H1 (cell line): ENCODE measurements around the gene KCNH5. TPM values are rescaled to one million over a fixed set of nuclear protein-coding genes. Genes with fewer than 3 reads are reported as not detected.

Experiments
- CTCF ChIA-PET: fragments of 300-600 bp; sonication (Branson Sonifier 250); formaldehyde crosslinking; loops from one replicate; lab custom pipeline; 2021; ENCODE audit not compliant: partially characterized antibody; lab: Charles Lee
- POLR2A ChIA-PET: fragments of 300-600 bp; sonication (Branson Sonifier 250); formaldehyde crosslinking; loops from one replicate; lab custom pipeline; 2021; ENCODE audit warnings: inconsistent platforms; ENCODE audit not compliant: partially characterized antibody; lab: Charles Lee
- DNase-seq, 2 experiments: peaks; one replicate each; pipeline versions ENCODE4 v3.0.0 to v3.0.0-alpha.2; 2010 to 2022; ENCODE audit warnings: low spot score in 2 of 2, low read depth in 1 of 2, mixed read lengths in 1 of 2
- FAIRE-seq: peaks from 2 replicates; lab custom pipeline; 2011; peaks lifted over from hg19 to GRCh38; lab: Jason Lieb, UNC
- H2AFZ ChIP-seq: 2 replicates; pipeline ENCODE4 v1.8.1; 2012; ENCODE audit warnings: low read length, inconsistent platforms
- H2AK5ac ChIP-seq: 2 replicates; pipeline ENCODE4 v1.6.1; 2013; ENCODE audit warnings: low read depth, low read length
- H2BK120ac ChIP-seq: replicated peaks from 2 replicates; pipeline ENCODE3; 2013; ENCODE audit warnings: low read depth, low read length, inconsistent platforms
- H2BK12ac ChIP-seq: 2 replicates; pipeline ENCODE4 v1.6.1; 2013; ENCODE audit warnings: low read depth, low read length
- H2BK15ac ChIP-seq: 2 replicates; pipeline ENCODE4 v1.6.1; 2013; ENCODE audit warnings: low read length
- H2BK20ac ChIP-seq: 2 replicates; pipeline ENCODE4 v1.6.1; 2013; ENCODE audit warnings: low read length
- H2BK5ac ChIP-seq: 2 replicates; pipeline ENCODE4 v1.6.1; 2013; ENCODE audit warnings: low read depth, low read length
- H3K14ac ChIP-seq: 2 replicates; pipeline ENCODE4 v1.6.1; 2013; ENCODE audit warnings: inconsistent platforms; ENCODE audit not compliant: insufficient read length
- H3K18ac ChIP-seq: 2 replicates; pipeline ENCODE4 v1.6.1; 2013; ENCODE audit warnings: low read length; ENCODE audit errors: extremely low read depth
- H3K23ac ChIP-seq: 2 replicates; pipeline ENCODE4 v1.6.1; 2013; ENCODE audit warnings: inconsistent platforms; ENCODE audit not compliant: insufficient read length
- H3K23me2 ChIP-seq: 2 replicates; pipeline ENCODE4 v1.6.1; 2013; ENCODE audit warnings: low read depth, low read length
- H3K27ac ChIP-seq: 2 replicates; pipeline ENCODE4 v1.6.1; 2011; ENCODE audit warnings: low read depth, low read length, inconsistent platforms
- H3K27me3 ChIP-seq, 4 experiments: replicated peaks in 1 of 4; 1 replicate in 1 of 4; 2 replicates in 3 of 4; pipeline versions ENCODE4 v1.6.1 to v1.8.1; 2011 to 2013; ENCODE audit warnings: low read length in 3 of 4, mild to moderate bottlenecking in 3 of 4, inconsistent platforms in 2 of 4, mixed read lengths in 2 of 4, moderate library complexity in 1 of 4; ENCODE audit not compliant: control insufficient read depth in 3 of 4, insufficient read depth in 3 of 4; ENCODE audit errors: extremely low read depth in 1 of 4
- H3K36me3 ChIP-seq, 4 experiments: 2 replicates each; pipeline versions ENCODE4 v1.6.1 to v1.8.1; 2011 to 2013; ENCODE audit warnings: mild to moderate bottlenecking in 4 of 4, low read length in 3 of 4, moderate library complexity in 2 of 4, control low read depth in 1 of 4, inconsistent platforms in 1 of 4; ENCODE audit not compliant: insufficient read depth in 4 of 4, control insufficient read depth in 2 of 4
- H3K4ac ChIP-seq: replicated peaks from 2 replicates; pipeline ENCODE3; 2013; ENCODE audit warnings: low read length, low read depth, mixed read lengths, inconsistent platforms; ENCODE audit not compliant: insufficient read length
- H3K4me1 ChIP-seq, 4 experiments: replicated peaks in 1 of 4; 1 replicate in 1 of 4; 2 replicates in 3 of 4; pipeline versions ENCODE4 v1.6.1 to v1.8.1; 2011 to 2013; ENCODE audit warnings: low read length in 3 of 4, inconsistent platforms in 2 of 4, mixed read lengths in 1 of 4; ENCODE audit not compliant: insufficient read depth in 4 of 4, control insufficient read depth in 3 of 4
- H3K4me2 ChIP-seq, 2 experiments: 2 replicates each; pipeline versions ENCODE4 v1.6.1 to v1.8.1; 2011 to 2013; ENCODE audit warnings: low read depth in 2 of 2, low read length in 2 of 2, control low read depth in 1 of 2, inconsistent platforms in 1 of 2, mild to moderate bottlenecking in 1 of 2; ENCODE audit not compliant: insufficient read depth in 1 of 2
- H3K4me3 ChIP-seq, 4 experiments: fragments of 200-600, 300-600 bp in 1 of 4; sonication (generic), shearing (Covaris generic), sonication (Bioruptor Twin) in 1 of 4; 2 replicates each; pipeline versions ENCODE4 v1.5.1 to v1.8.1; 2011 to 2016; ENCODE audit warnings: low read length in 4 of 4, low read depth in 3 of 4, control low read depth in 2 of 4, inconsistent platforms in 2 of 4, mild to moderate bottlenecking in 2 of 4, mixed read lengths in 1 of 4, moderate library complexity in 1 of 4; ENCODE audit not compliant: insufficient read depth in 2 of 4; ENCODE audit errors: extremely low read depth in 1 of 4
- H3K56ac ChIP-seq: replicated peaks from 2 replicates; pipeline ENCODE3; 2013; ENCODE audit warnings: low read depth, mild to moderate bottlenecking, mixed read lengths, low read length, inconsistent platforms; ENCODE audit not compliant: insufficient read length
- H3K79me1 ChIP-seq: 2 replicates; pipeline ENCODE4 v1.6.1; 2013; ENCODE audit warnings: low read depth, low read length, control low read depth
- H3K79me2 ChIP-seq, 2 experiments: 2 replicates each; pipeline versions ENCODE4 v1.6.1 to v1.8.1; 2012 to 2013; ENCODE audit warnings: low read length in 2 of 2, mild to moderate bottlenecking in 2 of 2, inconsistent platforms in 1 of 2; ENCODE audit not compliant: insufficient read depth in 2 of 2, control insufficient read depth in 1 of 2
- H3K9ac ChIP-seq, 4 experiments: replicated peaks in 1 of 4; 1 replicate in 1 of 4; 2 replicates in 3 of 4; pipeline versions ENCODE4 v1.6.1 to v1.8.1; 2011 to 2013; ENCODE audit warnings: low read depth in 3 of 4, low read length in 3 of 4, control low read depth in 2 of 4, mild to moderate bottlenecking in 2 of 4, moderate library complexity in 2 of 4, inconsistent platforms in 1 of 4; ENCODE audit errors: extremely low read depth in 1 of 4
- H3K9me3 ChIP-seq, 2 experiments: 2 replicates each; pipeline versions ENCODE4 v1.6.1 to v1.8.1; 2012 to 2013; ENCODE audit warnings: mild to moderate bottlenecking in 2 of 2, moderate library complexity in 2 of 2, control low read depth in 1 of 2, inconsistent platforms in 1 of 2, low read depth in 1 of 2, low read length in 1 of 2, mixed read lengths in 1 of 2; ENCODE audit not compliant: insufficient read depth in 2 of 2
- H4K20me1 ChIP-seq, 2 experiments: replicated peaks in 1 of 2; 2 replicates each; pipeline versions ENCODE3 to v1.8.1; 2011 to 2013; ENCODE audit warnings: inconsistent platforms in 2 of 2, low read length in 2 of 2, mild to moderate bottlenecking in 1 of 2; ENCODE audit not compliant: insufficient read depth in 2 of 2, control insufficient read depth in 1 of 2
- H4K5ac ChIP-seq: 2 replicates; pipeline ENCODE4 v1.6.1; 2013; ENCODE audit warnings: low read length, low read depth, mixed read lengths, inconsistent platforms; ENCODE audit not compliant: insufficient read length
- H4K8ac ChIP-seq: 2 replicates; pipeline ENCODE4 v1.8.0; 2013; ENCODE audit warnings: mild to moderate bottlenecking, moderate library complexity, low read length, inconsistent platforms; ENCODE audit not compliant: insufficient read depth; ENCODE audit errors: extremely low read depth
- H4K91ac ChIP-seq: replicated peaks from 2 replicates; pipeline ENCODE3; 2013; ENCODE audit warnings: low read length, mixed read lengths, inconsistent platforms; ENCODE audit not compliant: insufficient read length
- BACH1 ChIP-seq: IDR thresholded peaks from 2 replicates; pipeline ENCODE4 v1.6.1; 2012; ENCODE audit warnings: low read length, improper control_type of control experiment
- BRCA1 ChIP-seq: IDR thresholded peaks from 2 replicates; pipeline ENCODE4 v1.6.1; 2012; ENCODE audit warnings: low read depth, low read length, improper control_type of control experiment
- GABPA ChIP-seq: IDR thresholded peaks from 2 replicates; pipeline ENCODE4 v1.6.1; 2011; ENCODE audit warnings: mild to moderate bottlenecking, low read length, moderate library complexity, borderline replicate concordance; ENCODE audit not compliant: insufficient read depth
- WGBS, 2 experiments: shearing (Covaris generic) in 1 of 2; methylation state at CpG; one replicate each; pipeline versions ENCODE4 v1.1.6 to v1.1.7; 2013 to 2015; ENCODE audit warnings: low lambda C conversion rate in 2 of 2, mixed read lengths in 2 of 2, inconsistent platforms in 1 of 2, low coverage in 1 of 2, missing lambda C conversion rate in 1 of 2; ENCODE audit not compliant: insufficient replicate concordance in 2 of 2, insufficient coverage in 1 of 2, insufficient read length in 1 of 2; ENCODE audit errors: extremely low coverage in 1 of 2, missing lambda C conversion rate in 1 of 2; 5-methylcytosine and 5-hydroxymethylcytosine counted together
- polyA plus RNA-seq, 7 experiments: library from polyadenylated mRNA; depleted of rRNA in 3 of 7; stranded (reverse) in 5 of 7; unstranded in 2 of 7; fragments of >200 nt in 5 of 7; fragments of 200-250 nt in 2 of 7; gene quantifications; 1 replicate in 5 of 7; 2 replicates in 1 of 7; 4 replicates in 1 of 7; pipeline versions ENCODE4 v1.2.1 to v1.2.3, GENCODE V29; 2011 to 2013; ENCODE audit warnings: missing spikeins in 2 of 7, mixed read lengths in 2 of 7
- total RNA-seq: library from RNA; stranded (reverse); fragmentation: NEBNext Ultra II Directional; extraction: Animal tissue kit (Norgen Biotek cat#: 25700); gene quantifications from 2 replicates; pipeline ENCODE4 v1.2.1, GENCODE V29; 2021

KCNH5 gene
- total and polyA plus RNA-seq, 2 of the 8 experiments (the other 6 are each of a cell fraction or from before 2014, with no cell fraction given): 0.24 to 0.50 TPM

GRCh38 chr14:63009495-63009894 is 35.8 kb downstream of the KCNH5 start:
- no peak overlapping the region for H3K4ac ChIP-seq
- H3K14ac ChIP-seq: no peak overlapping the region
- H3K4me3 ChIP-seq: no peak overlapping the region
- no peak overlapping the region for H4K8ac ChIP-seq
- H4K5ac ChIP-seq: no peak overlapping the region
- no peaks in the 10 kb centered on the region for H3K79me2 ChIP-seq
- H3K4me2 ChIP-seq: no peak overlapping the region
- no peaks in the 10 kb centered on the region for H3K79me1 ChIP-seq
- no peak overlapping the region for H3K23ac ChIP-seq
- H4K20me1 ChIP-seq: no peaks in the 10 kb centered on the region
- H3K27me3 ChIP-seq: no peaks in the 10 kb centered on the region
- FAIRE-seq (no peak), DNase-seq (no peak)
- no peak overlapping the region for H3K18ac ChIP-seq
- no peak overlapping the region for H2AFZ ChIP-seq
- H4K91ac ChIP-seq: no peak overlapping the region
- no peak overlapping the region for H2BK12ac ChIP-seq
- ChIA-PET POLR2A (interaction anchor here (1.1 kb wide), 1 partner anchor 36 kb away, joined by 3 read pairs; the partner anchor contains the start of gene KCNH5), CTCF (no interaction called here)
- no peaks in the 10 kb centered on the region for H3K4me1 ChIP-seq
- H2BK120ac ChIP-seq: no peak overlapping the region
- no peaks in the 10 kb centered on the region for H3K9me3 ChIP-seq
- H2BK5ac ChIP-seq: no peak overlapping the region
- H3K56ac ChIP-seq: no peak overlapping the region
- H3K23me2 ChIP-seq: no peaks in the 10 kb centered on the region
- H3K36me3 ChIP-seq: no peaks in the 10 kb centered on the region
- no peak overlapping the region for H3K9ac ChIP-seq
- no peak overlapping the region for H2BK15ac ChIP-seq
- 94% methylated on average over 2 of the region's 2 CpGs; no CpG with 5 or more reads in 1 of the 2 experiments for WGBS, 2 experiments
- H2AK5ac ChIP-seq: no peak overlapping the region
- TF ChIP-seq GABPA (no peak), BRCA1 (no peak), BACH1 (no peak)
- no peak overlapping the region for H3K27ac ChIP-seq
- no peak overlapping the region for H2BK20ac ChIP-seq
